Gastrocnemius medialis (tissue), 4 donors: ENCODE results near the gene NCAN. TPM values are rescaled to one million over a fixed set of nuclear protein-coding genes. Genes with fewer than 3 reads are reported as not detected.

Experiments
- ATAC-seq, 2 donors: fragments of 150-250 bp; one replicate each; pipeline ENCODE4 v1.9.1; 2016
- DNase-seq, 2 donors: peaks; one replicate each; pipeline ENCODE4 v3.0.0-alpha.2; 2019
- H3K27ac ChIP-seq, 4 donors: fragments of 200-600 bp; sonication (generic); 1 replicate in 1 of 4; 2 replicates in 3 of 4; pipeline ENCODE4 v1.5.1; 2016 to 2018; ENCODE audit warnings: mild to moderate bottlenecking in 2 of 4, moderate library complexity in 1 of 4
- H3K27me3 ChIP-seq, 3 donors: fragments of 200-600 bp; sonication (generic) in 2 of 3; 1 replicate in 1 of 3; 2 replicates in 2 of 3; pipeline versions ENCODE4 v1.5.1 to v1.6.0; 2016 to 2019; ENCODE audit warnings: mild to moderate bottlenecking in 1 of 3, moderate library complexity in 1 of 3
- H3K36me3 ChIP-seq, 2 donors: fragments of 200-600 bp; sonication (generic) in 1 of 2; one replicate each; pipeline ENCODE4 v1.5.1; 2017 to 2018
- H3K4me1 ChIP-seq, 2 donors: fragments of 200-600 bp; sonication (generic) in 1 of 2; one replicate each; pipeline ENCODE4 v1.5.1; 2016 to 2017; ENCODE audit warnings: mild to moderate bottlenecking in 2 of 2
- H3K4me3 ChIP-seq, 4 donors: fragments of 200-600 bp; sonication (generic) in 3 of 4; 1 replicate in 1 of 4; 2 replicates in 3 of 4; pipeline ENCODE4 v1.5.1; 2016 to 2019; ENCODE audit warnings: mild to moderate bottlenecking in 2 of 4
- H3K9me3 ChIP-seq, 3 donors: fragments of 200-600 bp; sonication (generic) in 2 of 3; 1 replicate in 1 of 3; 2 replicates in 2 of 3; pipeline ENCODE4 v1.5.1; 2016 to 2019
- CTCF ChIP-seq, 5 experiments: fragments of 450-650 bp in 3 of 5; fragments of 200-600 bp in 2 of 5; sonication (generic) in 2 of 5; IDR thresholded peaks in 4 of 5; conservative IDR thresholded peaks in 1 of 5; 1 replicate in 4 of 5; 2 replicates in 1 of 5; pipeline ENCODE4 v1.5.1; 2016 to 2019; ENCODE audit warnings: antibody characterized with exemption in 5 of 5, mild to moderate bottlenecking in 3 of 5, moderate library complexity in 3 of 5
- POLR2A ChIP-seq, 2 donors: fragments of 450-650 bp; IDR thresholded peaks; one replicate each; pipeline ENCODE4 v1.6.1; 2017; ENCODE audit warnings: antibody characterized with exemption in 2 of 2, mild to moderate bottlenecking in 2 of 2, moderate library complexity in 2 of 2
- in situ Hi-C, 4 donors: fragments of 200-750 bp; cut with MboI; loops; one replicate each; pipeline versions ENCODE4 v1.15.0 to v1.8.0; 2017; ENCODE audit warnings: low sequenced_read_pairs in 4 of 4
- intact Hi-C: fragments of 100-400 bp; cut with DNase I; formaldehyde crosslinking; loops from one replicate; pipeline ENCODE4 v1.15.1; 2023; ENCODE audit warnings: low total_unique reads
- total RNA-seq, 4 donors: library from RNA; depleted of rRNA; stranded (reverse); fragments of >200 nt; gene quantifications; one replicate each; pipeline versions ENCODE4 v1.1.0 to v1.2.3, GENCODE V29; 2016

Gene NCAN
- total RNA-seq, 4 donors from 2014 or later = not detected

DNA sequence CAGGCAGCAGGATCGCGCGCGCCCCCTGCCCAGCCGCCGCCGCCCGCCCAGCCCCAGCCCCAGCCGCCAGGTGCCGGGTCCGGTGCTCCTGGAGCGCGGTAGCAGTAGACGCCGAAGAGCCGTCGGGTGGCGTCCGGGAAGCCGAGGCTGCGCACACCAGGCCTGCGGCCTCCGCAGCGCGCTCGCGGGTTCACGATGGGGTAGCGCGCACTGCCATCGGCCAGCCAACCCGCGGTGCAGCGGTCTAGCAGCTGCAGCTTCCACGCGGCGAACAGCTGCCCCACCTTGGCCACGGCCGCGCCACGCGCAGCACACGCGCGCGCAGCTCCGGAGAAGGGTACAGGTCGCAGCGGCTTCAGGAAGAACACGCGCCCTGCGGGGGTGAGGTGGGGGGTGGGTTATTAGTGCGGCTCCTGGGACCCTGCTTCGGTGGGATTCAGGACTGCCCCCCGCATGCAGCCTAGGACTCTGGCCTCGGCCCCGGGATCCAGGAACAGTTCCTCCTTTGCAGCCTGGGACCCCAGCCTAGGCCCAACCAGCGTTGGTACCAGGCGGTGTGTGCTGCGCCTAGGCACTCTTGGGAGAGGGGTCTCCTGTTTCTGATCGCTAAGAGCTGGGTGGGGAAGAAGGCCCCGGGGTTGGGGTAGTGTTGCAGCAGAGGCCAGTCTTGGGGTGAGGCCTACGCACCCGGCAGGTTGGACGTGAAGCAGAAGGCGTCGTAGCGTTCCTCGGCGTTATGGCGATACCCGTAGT lies 46.3 kb downstream of the NCAN start:
- Histone ChIP-seq H3K36me3 (no peaks in the 10 kb centered on the region), H3K4me3 (no peak overlapping the region), H3K27me3 (peaks cover 40 to 49% (median 44%) of the 10 kb centered on the region in 3 donors), H3K27ac (no peak overlapping the region), H3K4me1 (no peaks in the 10 kb centered on the region), H3K9me3 (no peaks in the 10 kb centered on the region)
- TF ChIP-seq CTCF (IDR thresholded peaks at IDR 0.05 in 4 of 5, conservative IDR thresholded peaks at IDR 0.05 in 1 of 5) (no peak), POLR2A (IDR thresholded peaks at IDR 0.05) (no peak)
- DNase-seq (no peak), ATAC-seq (no peak)
- intact Hi-C loops (no loop called here), in situ Hi-C loops (no loop called here)

DNA sequence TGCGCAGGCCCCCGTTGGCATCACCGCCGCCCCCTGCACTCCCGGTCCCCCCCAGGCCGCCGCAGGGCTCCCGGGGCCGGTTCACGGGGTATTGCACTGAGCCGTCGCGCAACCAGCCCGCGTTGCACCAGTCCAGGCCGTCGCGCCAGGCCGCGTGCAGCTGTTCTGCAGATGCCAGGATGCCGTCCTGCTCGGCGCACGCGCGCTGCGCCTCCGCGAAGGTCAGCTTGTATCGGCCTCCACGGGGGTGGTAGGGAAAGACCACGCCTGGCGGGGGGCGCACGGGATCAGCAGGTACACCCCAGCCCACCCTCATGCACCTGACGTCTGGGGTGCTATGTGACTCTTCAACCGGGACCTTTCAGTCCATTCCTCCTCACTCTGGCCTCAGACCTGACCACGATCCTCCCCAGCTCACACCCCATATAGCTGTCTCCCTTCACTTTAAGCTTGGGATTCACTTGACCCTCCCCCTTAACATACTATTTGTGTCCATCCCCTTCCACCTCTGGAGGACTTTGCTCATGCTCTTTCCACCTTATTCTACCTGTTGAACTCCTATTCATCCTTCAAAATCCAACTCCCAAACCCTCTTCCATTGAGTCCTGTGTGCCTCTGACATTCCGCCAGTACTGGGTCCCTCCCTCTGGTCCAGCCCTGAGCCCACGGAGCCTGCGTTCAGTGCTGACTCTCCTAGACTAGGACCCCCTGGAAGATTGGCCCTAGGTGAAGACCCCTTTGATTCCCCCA lies 47.0 kb downstream of the NCAN start:
- H3K27me3 ChIP-seq = peaks cover 44 to 52% (median 45%) of the 10 kb centered on the region in 3 donors
- no peaks in the 10 kb centered on the region for H3K9me3 ChIP-seq
- TF ChIP-seq CTCF (IDR thresholded peaks at IDR 0.05 in 4 of 5, conservative IDR thresholded peaks at IDR 0.05 in 1 of 5) (no peak), POLR2A (IDR thresholded peaks at IDR 0.05) (no peak)
- in situ Hi-C loops (no loop called here), intact Hi-C loops (no loop called here)
- no peaks in the 10 kb centered on the region for H3K4me1 ChIP-seq
- no peaks in the 10 kb centered on the region for H3K36me3 ChIP-seq
- DNase-seq (no peak), ATAC-seq (no peak)
- H3K4me3 ChIP-seq = no peak overlapping the region
- no peak overlapping the region for H3K27ac ChIP-seq

DNA sequence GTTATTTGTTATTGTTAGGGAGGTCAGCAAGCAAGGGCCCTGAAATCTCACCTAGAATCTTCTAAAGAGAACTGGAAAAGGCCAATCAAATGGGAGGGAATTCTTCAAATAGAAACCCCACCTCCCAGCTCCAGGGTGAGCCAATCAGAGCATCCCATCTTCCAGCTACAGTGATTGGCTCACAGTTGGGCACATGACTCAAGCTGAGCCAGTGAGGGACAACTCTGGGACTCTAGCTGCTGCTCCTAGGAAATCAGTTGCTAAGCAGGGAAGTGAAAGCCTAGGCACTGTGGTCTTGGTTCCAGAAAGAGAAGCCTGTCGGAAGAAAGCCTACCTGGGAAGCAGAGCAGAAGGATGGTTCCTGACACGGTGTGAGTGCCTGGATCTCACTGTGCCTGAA lies 48.0 kb downstream of the NCAN start:
- intact Hi-C loops (no loop called here), in situ Hi-C loops (no loop called here)
- H3K27ac ChIP-seq = no peak overlapping the region
- no peak for TF ChIP-seq CTCF (IDR thresholded peaks at IDR 0.05 in 4 of 5, conservative IDR thresholded peaks at IDR 0.05 in 1 of 5)
- TF ChIP-seq POLR2A (IDR thresholded peaks at IDR 0.05) = no peak
- no peak overlapping the region for H3K4me3 ChIP-seq
- H3K4me1 ChIP-seq = no peaks in the 10 kb centered on the region
- H3K36me3 ChIP-seq = no peaks in the 10 kb centered on the region
- ATAC-seq = no peak
- no peak for DNase-seq
- H3K27me3 ChIP-seq = peaks cover 39 to 55% (median 43%) of the 10 kb centered on the region in 3 donors
- no peaks in the 10 kb centered on the region for H3K9me3 ChIP-seq

DNA sequence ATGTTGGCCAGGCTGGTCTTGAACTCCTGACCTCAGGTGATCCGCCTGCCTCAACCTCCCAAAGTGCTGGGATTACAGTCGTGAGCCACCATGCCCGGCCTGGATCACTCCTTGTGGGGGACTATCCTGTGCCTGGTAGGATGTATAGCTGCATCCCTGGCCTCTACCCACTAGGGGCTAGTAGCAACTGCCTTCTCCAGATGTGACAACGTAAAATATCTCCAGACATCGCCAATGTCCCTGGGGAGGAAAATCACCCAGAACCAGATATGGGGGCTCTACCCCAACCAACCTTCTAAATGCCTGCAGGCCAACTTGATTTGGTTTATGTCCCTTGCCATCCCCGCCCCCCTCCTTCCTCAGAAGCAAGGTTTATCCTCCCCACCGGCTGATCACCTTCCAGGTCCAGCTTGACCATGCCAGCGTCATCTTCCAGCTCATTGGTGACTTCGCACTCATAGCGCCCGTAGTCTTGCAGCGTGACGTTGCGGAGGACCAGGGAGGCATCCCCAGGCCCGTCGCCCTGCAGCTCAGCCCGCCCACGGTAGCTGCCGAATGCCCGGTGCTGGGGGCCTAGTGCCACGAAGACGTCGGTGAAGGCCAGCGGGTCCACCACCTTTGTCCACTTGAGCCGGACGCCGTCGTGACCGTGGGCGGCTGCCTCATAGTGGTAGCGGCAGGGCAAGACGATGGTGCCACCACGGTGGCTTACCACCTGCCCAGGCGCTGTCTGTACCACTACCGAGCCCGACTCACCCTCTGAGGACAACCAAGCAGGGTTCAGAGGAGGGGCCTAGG lies 48.9 kb downstream of the NCAN start:
- Histone ChIP-seq H3K27ac (no peak overlapping the region), H3K4me1 (no peaks in the 10 kb centered on the region), H3K9me3 (no peaks in the 10 kb centered on the region), H3K4me3 (no peak overlapping the region), H3K27me3 (peaks cover 36 to 51% (median 42%) of the 10 kb centered on the region in 3 donors), H3K36me3 (no peaks in the 10 kb centered on the region)
- no peak for ATAC-seq
- DNase-seq = no peak
- in situ Hi-C loops = no loop called here
- intact Hi-C loops = no loop called here
- TF ChIP-seq CTCF (IDR thresholded peaks at IDR 0.05 in 4 of 5, conservative IDR thresholded peaks at IDR 0.05 in 1 of 5) (no peak), POLR2A (IDR thresholded peaks at IDR 0.05) (no peak)
